Liver (tissue), 3 donors: Measurements from ENCODE around the gene MCL1.

Experiments
- CTCF ChIP-seq: fragments of 150-350 bp; IDR thresholded peaks from 2 replicates; pipeline ENCODE4 v1.5.1; 2017; ENCODE audit warnings: improper control_type of control experiment, low read depth, low read length; ENCODE audit not compliant: missing input control
- EGR1 ChIP-seq, 2 donors: IDR thresholded peaks; 2 replicates each; pipeline ENCODE4 v1.6.1; 2016 to 2018; ENCODE audit warnings: antibody characterized with exemption in 2 of 2, low read depth in 2 of 2
- HNF4G ChIP-seq: IDR thresholded peaks from 2 replicates; pipeline ENCODE4 v1.6.1; 2016; ENCODE audit warnings: antibody characterized with exemption
- JUND ChIP-seq, 2 donors: IDR thresholded peaks; 2 replicates each; pipeline ENCODE4 v1.6.1; 2016; ENCODE audit warnings: antibody characterized with exemption in 2 of 2
- NR2F2 ChIP-seq: IDR thresholded peaks from 2 replicates; pipeline ENCODE4 v1.6.1; 2016; ENCODE audit warnings: antibody characterized with exemption
- RAD21 ChIP-seq, 2 donors: IDR thresholded peaks; 2 replicates each; pipeline ENCODE4 v1.6.1; 2016; ENCODE audit warnings: antibody characterized with exemption in 2 of 2, mild to moderate bottlenecking in 2 of 2
- REST ChIP-seq: IDR thresholded peaks from 2 replicates; pipeline ENCODE4 v1.6.1; 2016; ENCODE audit warnings: antibody characterized with exemption, mild to moderate bottlenecking
- RXRA ChIP-seq, 2 donors: IDR thresholded peaks; 2 replicates each; pipeline ENCODE4 v1.6.1; 2017 to 2018; ENCODE audit warnings: antibody characterized with exemption in 2 of 2, mild to moderate bottlenecking in 1 of 2
- SP1 ChIP-seq: IDR thresholded peaks from 2 replicates; pipeline ENCODE4 v1.6.1; 2018; ENCODE audit warnings: antibody characterized with exemption, mild to moderate bottlenecking
- TAF1 ChIP-seq: conservative IDR thresholded peaks from 2 replicates; pipeline ENCODE4 v1.6.1; 2016; ENCODE audit warnings: antibody characterized with exemption, mild to moderate bottlenecking
- YY1 ChIP-seq: IDR thresholded peaks from 2 replicates; pipeline ENCODE4 v1.6.1; 2016; ENCODE audit warnings: antibody characterized with exemption, mild to moderate bottlenecking
- ZBTB33 ChIP-seq: IDR thresholded peaks from 2 replicates; pipeline ENCODE4 v1.6.1; 2016; ENCODE audit warnings: antibody characterized with exemption
- TF ChIP-seq, protein P1 (sequence below): IDR thresholded peaks from 2 replicates; pipeline ENCODE4 v1.6.1; 2016; ENCODE audit warnings: antibody characterized with exemption
- TF ChIP-seq, protein P2 (sequence below): IDR thresholded peaks from 2 replicates; pipeline ENCODE4 v1.6.1; 2016; ENCODE audit warnings: antibody characterized with exemption
- donor health status: healthy.
- donor health status: healthy.

DNA sequence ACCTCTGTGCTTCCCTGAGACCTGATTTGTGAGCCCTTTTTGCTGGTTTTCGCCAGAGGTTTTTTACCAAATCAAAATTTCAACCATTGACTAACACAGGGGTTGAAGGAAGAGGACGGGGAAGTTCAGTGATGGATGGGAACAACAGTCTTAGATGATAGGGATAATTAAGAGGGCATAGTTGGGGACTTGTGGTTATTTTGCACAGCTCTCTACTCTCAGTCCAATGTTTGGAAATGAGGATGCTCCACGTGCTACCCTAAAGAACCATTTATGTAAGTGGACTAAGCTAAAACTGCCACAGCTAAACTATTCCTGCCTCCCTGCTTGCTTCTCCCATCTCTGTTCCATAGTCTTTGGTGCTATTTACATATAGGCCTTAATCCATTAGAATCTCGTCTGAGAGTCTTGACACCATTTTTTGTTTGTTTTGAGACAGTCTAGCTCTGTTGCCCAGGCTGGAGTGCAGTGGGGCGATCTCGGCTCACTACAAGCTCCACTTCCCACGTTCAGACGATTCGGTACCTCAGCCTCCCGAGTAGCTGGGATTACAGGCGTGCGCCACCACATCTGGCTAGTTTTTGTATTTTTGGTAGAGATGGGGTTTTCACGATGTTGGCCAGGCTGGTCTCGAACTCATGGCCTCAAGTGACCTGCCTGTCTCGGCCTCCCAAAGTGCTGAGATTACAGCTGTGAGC, 684 bp upstream of the MCL1 start:
- TF ChIP-seq CTCF (no peak), REST (no peak), TAF1 (no peak), SP1 (no peak), YY1 (no peak), ZBTB33 (no peak), RXRA (IDR thresholded peaks at IDR 0.05) (no peak), EGR1 (IDR thresholded peaks at IDR 0.05; ENCODE audit: low read depth in 2 of 2) (no peak), RAD21 (IDR thresholded peaks at IDR 0.05) (no peak), JUND (IDR thresholded peaks at IDR 0.05) (no peak), HNF4G (no peak), NR2F2 (no peak)
- TF ChIP-seq, protein P1, sequence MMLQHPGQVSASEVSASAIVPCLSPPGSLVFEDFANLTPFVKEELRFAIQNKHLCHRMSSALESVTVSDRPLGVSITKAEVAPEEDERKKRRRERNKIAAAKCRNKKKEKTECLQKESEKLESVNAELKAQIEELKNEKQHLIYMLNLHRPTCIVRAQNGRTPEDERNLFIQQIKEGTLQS = no peak
- TF ChIP-seq, protein P2, sequence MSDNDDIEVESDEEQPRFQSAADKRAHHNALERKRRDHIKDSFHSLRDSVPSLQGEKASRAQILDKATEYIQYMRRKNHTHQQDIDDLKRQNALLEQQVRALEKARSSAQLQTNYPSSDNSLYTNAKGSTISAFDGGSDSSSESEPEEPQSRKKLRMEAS = no peak
